ENCODE data around the gene PSMB4.

PSMB4 gene

DNA sequence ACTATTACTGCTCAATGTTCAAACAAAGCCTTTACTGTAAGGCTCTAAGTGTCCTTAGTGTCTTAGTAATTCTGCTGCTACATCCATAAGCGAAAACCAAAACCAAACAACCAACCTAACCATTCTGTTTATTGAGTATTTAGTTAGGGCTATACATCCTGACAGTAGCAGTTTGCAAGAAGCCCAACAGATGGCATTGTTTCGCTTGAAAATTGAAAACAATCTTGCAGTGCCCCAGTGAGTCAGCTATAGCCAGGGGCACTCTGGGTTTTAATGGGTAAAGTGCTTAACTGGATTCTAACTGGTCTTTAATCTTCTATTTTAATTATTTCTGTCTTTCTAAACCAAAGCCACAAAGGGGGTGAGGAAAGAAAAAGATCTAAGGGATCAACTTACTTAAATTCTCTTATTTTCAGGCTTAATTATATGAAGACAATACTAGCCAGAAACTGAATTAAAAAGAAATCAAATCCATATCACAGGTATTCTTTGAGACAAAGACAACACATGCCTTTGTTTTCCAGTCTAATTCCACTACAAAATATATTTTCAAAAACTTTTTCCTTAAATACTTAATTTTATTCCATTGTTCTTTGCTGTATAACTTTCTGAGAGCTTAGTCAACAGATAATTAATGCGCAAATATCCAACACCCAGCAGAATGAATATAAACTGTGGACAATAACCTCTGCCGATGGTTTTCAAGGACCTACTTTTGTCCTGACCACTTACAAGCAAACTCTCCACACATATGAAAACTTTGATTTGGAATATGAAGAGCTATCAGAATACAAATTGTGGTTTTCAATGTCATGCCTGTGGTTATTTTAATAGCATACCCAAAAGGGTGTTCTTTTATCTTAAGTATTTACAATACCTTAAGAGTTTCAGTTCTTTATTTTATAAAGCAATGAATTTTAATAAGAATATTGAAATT, 44.7 kb downstream of the PSMB4 start:
- peak; percentile 32 to 36 for DNase-seq (ENCODE audit: low read depth in 2 of 2)

DNA sequence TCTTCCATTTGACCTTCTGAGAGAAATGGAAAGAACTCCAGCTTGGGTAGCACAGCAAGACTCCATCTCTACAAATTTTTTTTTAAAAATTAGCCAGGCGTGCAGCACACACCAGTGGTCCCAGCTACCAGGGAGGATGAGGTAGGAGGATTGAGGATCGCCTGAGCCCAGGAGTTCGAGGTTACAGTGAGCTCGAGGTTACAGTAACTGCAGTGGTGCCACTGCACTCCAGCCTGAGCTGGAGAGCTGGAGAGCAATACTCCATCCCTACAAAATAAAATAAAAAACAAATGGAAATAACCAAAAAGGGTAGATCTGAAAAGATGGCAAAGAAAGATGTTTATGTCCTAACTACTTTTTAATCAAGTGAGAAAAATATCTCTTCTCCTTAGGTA, 45.4 kb downstream of the PSMB4 start:
- DNase-seq (ENCODE audit: low read depth in 2 of 2): no peak

- DNase-seq (ENCODE audit: low read depth in 2 of 2): no peak
Measured at GRCh38 chr1:151447696-151448095, 48.3 kb downstream of the PSMB4 start.

Measured in fibroblast of skin of left biceps (primary cell).